Measurements from ENCODE around the gene SLC25A23. TPM values are rescaled to one million over a fixed set of nuclear protein-coding genes. Genes with fewer than 3 reads are reported as not detected.

SLC25A23 gene
- total and polyA plus RNA-seq, 2 of the 4 experiments (the other 2 are of a cell fraction), result 7.0 to 7.6 TPM

DNA sequence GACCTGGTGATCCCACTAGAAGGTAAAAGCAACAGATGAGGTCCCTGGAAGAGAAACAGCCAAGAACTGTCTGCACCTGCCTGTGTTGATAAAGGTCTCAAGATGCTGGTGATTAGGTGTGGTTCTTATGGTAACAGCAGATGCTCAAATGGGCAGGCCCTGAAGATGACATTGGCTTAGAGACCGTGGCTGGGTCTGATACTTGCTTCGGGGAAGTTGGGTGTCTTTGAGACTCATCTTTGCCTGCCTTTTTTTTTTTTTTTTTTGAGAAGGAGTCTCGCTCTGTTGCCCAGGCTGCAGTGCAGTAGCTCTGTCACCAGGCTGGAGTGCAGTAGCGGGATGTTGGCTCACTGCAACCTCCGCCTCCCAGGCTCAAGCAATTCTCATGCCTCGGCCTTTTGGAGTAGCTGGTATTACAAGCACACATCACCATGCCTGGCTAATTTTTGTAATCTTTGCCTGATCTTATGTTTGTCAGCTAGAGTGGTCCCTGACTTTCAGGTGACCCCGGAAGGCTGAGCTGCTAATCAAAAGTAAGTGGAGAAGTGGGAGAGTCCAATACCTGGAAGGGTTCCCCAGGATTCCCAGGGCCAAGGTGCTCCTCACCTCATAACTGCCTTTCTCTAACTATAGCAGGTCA, 7.9 kb downstream of the SLC25A23 start:
- no peak for ATAC-seq (ENCODE audit: low read depth)
- no peak overlapping the region for H4K91ac ChIP-seq (ENCODE audit: insufficient read depth, low read depth, low read length)
- H3K4ac ChIP-seq (ENCODE audit: low read depth, low read length), result no peak overlapping the region
- no peaks in the 10 kb centered on the region for H3K79me1 ChIP-seq (ENCODE audit: low read depth in 1 of 2, low read length in 2 of 2)
- H3K9ac ChIP-seq (ENCODE audit: low read depth, low read length), result no peak overlapping the region
- dilution Hi-C loops (cut with HindIII; ENCODE audit: low sequenced_read_pairs, unreplicated experiment) (no loop called here), intact Hi-C loops (cut with micrococcal nuclease) (loop anchor here (10.0 kb wide), 1 partner anchor 657 kb away; the partner anchor contains the start of gene DUS3L), in situ Hi-C loops (cut with MboI; ENCODE audit: low sequenced_read_pairs) (no loop called here)
- no peak overlapping the region for H3K23ac ChIP-seq (ENCODE audit: low read depth, low read length)
- TF ChIP-seq RFX5 (IDR thresholded peaks at IDR 0.05; ENCODE audit: low read depth, low read length) (no peak), POLR2A (IDR thresholded peaks at IDR 0.05; ENCODE audit: low read depth, low read length) (no peak), FOS (IDR thresholded peaks at IDR 0.05; ENCODE audit: low read depth, low read length) (no peak), CHD1 (IDR thresholded peaks at IDR 0.05; ENCODE audit: low read depth, low read length) (no peak), MXI1 (IDR thresholded peaks at IDR 0.05; ENCODE audit: borderline replicate concordance, low read depth, low read length) (no peak), CEBPB (IDR thresholded peaks at IDR 0.05; ENCODE audit: low read depth, low read length) (no peak), MAFK (IDR thresholded peaks at IDR 0.05; ENCODE audit: low read depth, low read length) (no peak), SMC3 (IDR thresholded peaks at IDR 0.05; ENCODE audit: low read depth, low read length) (no peak), NFE2L2 (IDR thresholded peaks at IDR 0.05; ENCODE audit: low read depth, low read length) (no peak), RAD21 (IDR thresholded peaks at IDR 0.05; ENCODE audit: low read length) (no peak), MAZ (IDR thresholded peaks at IDR 0.05; ENCODE audit: borderline replicate concordance, low read depth, low read length) (no peak)
- TF ChIP-seq, protein P1, sequence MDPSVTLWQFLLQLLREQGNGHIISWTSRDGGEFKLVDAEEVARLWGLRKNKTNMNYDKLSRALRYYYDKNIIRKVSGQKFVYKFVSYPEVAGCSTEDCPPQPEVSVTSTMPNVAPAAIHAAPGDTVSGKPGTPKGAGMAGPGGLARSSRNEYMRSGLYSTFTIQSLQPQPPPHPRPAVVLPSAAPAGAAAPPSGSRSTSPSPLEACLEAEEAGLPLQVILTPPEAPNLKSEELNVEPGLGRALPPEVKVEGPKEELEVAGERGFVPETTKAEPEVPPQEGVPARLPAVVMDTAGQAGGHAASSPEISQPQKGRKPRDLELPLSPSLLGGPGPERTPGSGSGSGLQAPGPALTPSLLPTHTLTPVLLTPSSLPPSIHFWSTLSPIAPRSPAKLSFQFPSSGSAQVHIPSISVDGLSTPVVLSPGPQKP (IDR thresholded peaks at IDR 0.05; ENCODE audit: borderline replicate concordance, low read depth, low read length), result no peak
- TF ChIP-seq, protein P2, sequence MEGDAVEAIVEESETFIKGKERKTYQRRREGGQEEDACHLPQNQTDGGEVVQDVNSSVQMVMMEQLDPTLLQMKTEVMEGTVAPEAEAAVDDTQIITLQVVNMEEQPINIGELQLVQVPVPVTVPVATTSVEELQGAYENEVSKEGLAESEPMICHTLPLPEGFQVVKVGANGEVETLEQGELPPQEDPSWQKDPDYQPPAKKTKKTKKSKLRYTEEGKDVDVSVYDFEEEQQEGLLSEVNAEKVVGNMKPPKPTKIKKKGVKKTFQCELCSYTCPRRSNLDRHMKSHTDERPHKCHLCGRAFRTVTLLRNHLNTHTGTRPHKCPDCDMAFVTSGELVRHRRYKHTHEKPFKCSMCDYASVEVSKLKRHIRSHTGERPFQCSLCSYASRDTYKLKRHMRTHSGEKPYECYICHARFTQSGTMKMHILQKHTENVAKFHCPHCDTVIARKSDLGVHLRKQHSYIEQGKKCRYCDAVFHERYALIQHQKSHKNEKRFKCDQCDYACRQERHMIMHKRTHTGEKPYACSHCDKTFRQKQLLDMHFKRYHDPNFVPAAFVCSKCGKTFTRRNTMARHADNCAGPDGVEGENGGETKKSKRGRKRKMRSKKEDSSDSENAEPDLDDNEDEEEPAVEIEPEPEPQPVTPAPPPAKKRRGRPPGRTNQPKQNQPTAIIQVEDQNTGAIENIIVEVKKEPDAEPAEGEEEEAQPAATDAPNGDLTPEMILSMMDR (conservative IDR thresholded peaks at IDR 0.05; ENCODE audit: low read depth, low read length), result no peak
- peaks cover 16% of the 10 kb centered on the region for H3K36me3 ChIP-seq (ENCODE audit: control insufficient read depth, insufficient read depth, low read length)
- H2BK15ac ChIP-seq (ENCODE audit: low read depth, low read length), result no peak overlapping the region
- H2AK5ac ChIP-seq (ENCODE audit: low read depth, low read length), result no peak overlapping the region
- no peak overlapping the region for H2AFZ ChIP-seq (replicated peaks; ENCODE audit: low read length, poor library complexity)
- 100% methylated on average over 1 of the region's 7 CpGs; no CpG with 5 or more reads in 1 of the 2 experiments for WGBS, 2 experiments (ENCODE audit: extremely low coverage in 2 of 2, insufficient read length in 1 of 2)
- POLR2A ChIA-PET (ENCODE audit: unreplicated experiment), result no interaction called here
- H3K14ac ChIP-seq (replicated peaks; ENCODE audit: low read depth, low read length), result no peak overlapping the region
- no peak overlapping the region for H3K4me2 ChIP-seq (ENCODE audit: low read depth, low read length)
- CTCF ChIA-PET, result no interaction called here
- no peak overlapping the region for H3K18ac ChIP-seq (ENCODE audit: low read depth, low read length)
- DNase-seq, result no peak
- peaks cover 10% of the 10 kb centered on the region; the same call in 1 of the 2 replicates for H3K9me3 ChIP-seq (ENCODE audit: control insufficient read depth, insufficient read depth, low read length)
- no peak overlapping the region for H2BK120ac ChIP-seq (ENCODE audit: low read depth, low read length)
- no peaks in the 10 kb centered on the region for H3K9me1 ChIP-seq (ENCODE audit: insufficient read depth, low read length)
- BruUV-seq (replicated peaks), result no TSS peak
- H2AK9ac ChIP-seq (replicated peaks; ENCODE audit: low read depth, low read length, poor library complexity), result no peak overlapping the region
- no peak overlapping the region for H2BK20ac ChIP-seq (ENCODE audit: low read depth, low read length)
- H3K27ac ChIP-seq (ENCODE audit: insufficient read depth, low read length), result no peak overlapping the region
- no peak overlapping the region for H4K5ac ChIP-seq (ENCODE audit: low read depth, low read length)
- no peak overlapping the region for H4K8ac ChIP-seq (ENCODE audit: low read depth in 2 of 2, low read length in 2 of 2)
- no peaks in the 10 kb centered on the region for H3K4me1 ChIP-seq (ENCODE audit: control insufficient read depth, insufficient read depth, low read length)
- H4K20me1 ChIP-seq (ENCODE audit: insufficient read depth, low read length), result no peaks in the 10 kb centered on the region
- no peak overlapping the region for H3K4me3 ChIP-seq (ENCODE audit: insufficient read depth, low read depth, low read length)
- H3K27me3 ChIP-seq (ENCODE audit: control insufficient read depth, insufficient read depth, low read length), result no peaks in the 10 kb centered on the region
- no peak overlapping the region for H2BK5ac ChIP-seq (ENCODE audit: low read depth, low read length, poor library complexity, severe bottlenecking)
- no peak overlapping the region for H3K56ac ChIP-seq (ENCODE audit: extremely low read depth, insufficient read depth, low read length)
